HG02642 (cell line): ENCODE results near the gene CPLX3.
A peak's percentile ranks its signal among the peaks of the same experiment; 100 is the strongest.

ENCODE experiments used
- ATAC-seq: cut with Tn5 transposase; IDR thresholded peaks from one replicate; pipeline ENCODE4 v1.9.1; 2021; ENCODE audit warnings: mild to moderate bottlenecking; ENCODE audit not compliant: unreplicated experiment, poor library complexity

CPLX3 gene

GRCh38 chr15:74788042-74788682 is 38.3 kb upstream of the CPLX3 start:
- no peak for ATAC-seq

- ATAC-seq: peak; percentile 25
Measured at GRCh38 chr15:74788683-74789151, 37.7 kb upstream of the CPLX3 start.

- ATAC-seq: no peak
Measured at GRCh38 chr15:74789171-74789631, 37.2 kb upstream of the CPLX3 start.

GRCh38 chr15:74789741-74790079 is 36.7 kb upstream of the CPLX3 start:
- ATAC-seq: no peak

GRCh38 chr15:74790080-74790916 is 36.1 kb upstream of the CPLX3 start:
- ATAC-seq: peak; percentile 16

- no peak for ATAC-seq
Measured at GRCh38 chr15:74791007-74791406, 35.4 kb upstream of the CPLX3 start.

GRCh38 chr15:74791667-74792066 is 34.8 kb upstream of the CPLX3 start:
- no peak for ATAC-seq

- no peak for ATAC-seq
Measured at GRCh38 chr15:74792227-74793016, 34.0 kb upstream of the CPLX3 start.

GRCh38 chr15:74793135-74794028 is 33.0 kb upstream of the CPLX3 start:
- ATAC-seq: no peak

- ATAC-seq: no peak
Measured at GRCh38 chr15:74794248-74794969, 32.0 kb upstream of the CPLX3 start.

GRCh38 chr15:74794970-74795349 is 31.5 kb upstream of the CPLX3 start:
- ATAC-seq: no peak

- ATAC-seq: no peak
Measured at GRCh38 chr15:74795966-74796625, 30.3 kb upstream of the CPLX3 start.

GRCh38 chr15:74798388-74799254 is 27.8 kb upstream of the CPLX3 start:
- no peak for ATAC-seq

- no peak for ATAC-seq
Measured at GRCh38 chr15:74799255-74799855, 27.1 kb upstream of the CPLX3 start.

GRCh38 chr15:74799856-74800558 is 26.4 kb upstream of the CPLX3 start:
- peak; percentile 67 for ATAC-seq

- ATAC-seq: no peak
Measured at GRCh38 chr15:74800559-74801094, 25.8 kb upstream of the CPLX3 start.
